ENCODE data around the gene FGFR2.

Gene FGFR2

DNA sequence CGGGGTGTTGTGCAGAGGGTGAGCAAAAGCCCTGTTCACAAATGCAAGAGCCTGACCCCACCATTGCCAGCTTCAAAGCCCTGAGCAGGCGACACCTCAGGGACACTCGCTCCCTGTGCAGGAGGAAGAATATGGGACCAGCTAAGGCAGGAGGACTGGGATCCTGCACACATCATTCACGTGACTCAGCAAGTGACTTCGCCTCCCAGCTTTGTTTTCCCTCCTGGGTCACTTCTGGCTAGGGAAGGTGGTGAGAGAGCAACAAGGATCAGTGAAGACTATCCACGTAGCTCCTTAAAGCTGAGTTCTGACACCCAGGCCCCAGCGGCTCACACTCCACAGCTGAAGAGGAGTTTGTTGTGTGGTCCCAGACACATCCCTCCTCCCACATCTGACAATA lies 164.3 kb downstream of the FGFR2 start:
- Mint-ChIP-seq H3K27ac (no peak overlapping the region), H3K4me3 (peak overlapping the region; percentile 26), H3K27me3 (ENCODE audit: low read depth, poor library complexity) (peaks cover 7% of the 10 kb centered on the region), H3K36me3 (ENCODE audit: low read depth) (no peaks in the 10 kb centered on the region), H3K9me3 (no peaks in the 10 kb centered on the region), H3K4me1 (peaks cover 66% of the 10 kb centered on the region)
- no peak for DNase-seq
- TF ChIP-seq, protein P1, sequence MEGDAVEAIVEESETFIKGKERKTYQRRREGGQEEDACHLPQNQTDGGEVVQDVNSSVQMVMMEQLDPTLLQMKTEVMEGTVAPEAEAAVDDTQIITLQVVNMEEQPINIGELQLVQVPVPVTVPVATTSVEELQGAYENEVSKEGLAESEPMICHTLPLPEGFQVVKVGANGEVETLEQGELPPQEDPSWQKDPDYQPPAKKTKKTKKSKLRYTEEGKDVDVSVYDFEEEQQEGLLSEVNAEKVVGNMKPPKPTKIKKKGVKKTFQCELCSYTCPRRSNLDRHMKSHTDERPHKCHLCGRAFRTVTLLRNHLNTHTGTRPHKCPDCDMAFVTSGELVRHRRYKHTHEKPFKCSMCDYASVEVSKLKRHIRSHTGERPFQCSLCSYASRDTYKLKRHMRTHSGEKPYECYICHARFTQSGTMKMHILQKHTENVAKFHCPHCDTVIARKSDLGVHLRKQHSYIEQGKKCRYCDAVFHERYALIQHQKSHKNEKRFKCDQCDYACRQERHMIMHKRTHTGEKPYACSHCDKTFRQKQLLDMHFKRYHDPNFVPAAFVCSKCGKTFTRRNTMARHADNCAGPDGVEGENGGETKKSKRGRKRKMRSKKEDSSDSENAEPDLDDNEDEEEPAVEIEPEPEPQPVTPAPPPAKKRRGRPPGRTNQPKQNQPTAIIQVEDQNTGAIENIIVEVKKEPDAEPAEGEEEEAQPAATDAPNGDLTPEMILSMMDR (IDR thresholded peaks at IDR 0.05) = no peak

DNA sequence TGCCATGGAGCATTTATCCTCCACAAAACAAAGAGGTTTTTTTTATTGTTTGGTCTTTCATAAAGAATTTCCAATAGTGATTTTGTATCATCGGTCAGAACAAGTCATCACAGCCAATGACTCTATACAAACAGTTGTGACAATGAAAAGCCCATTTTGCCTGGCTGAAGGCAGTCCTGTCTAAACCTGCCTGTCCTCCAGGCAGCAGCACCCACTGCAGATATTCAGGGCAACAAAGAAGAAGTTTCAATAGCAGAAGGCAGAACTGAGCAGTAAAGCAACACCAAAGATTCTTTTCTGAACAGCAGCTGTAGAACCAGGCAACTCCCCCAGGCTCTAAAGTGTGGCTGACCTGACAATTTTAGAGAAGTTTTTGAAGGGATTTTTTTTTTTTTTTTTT lies 169.4 kb downstream of the FGFR2 start:
- Mint-ChIP-seq H3K9me3 (no peaks in the 10 kb centered on the region), H3K4me3 (no peak overlapping the region), H3K36me3 (ENCODE audit: low read depth) (no peaks in the 10 kb centered on the region), H3K4me1 (peaks cover 40% of the 10 kb centered on the region), H3K27me3 (ENCODE audit: low read depth, poor library complexity) (peaks cover 14% of the 10 kb centered on the region), H3K27ac (no peak overlapping the region)
- no peak for DNase-seq
- TF ChIP-seq, protein P1 (IDR thresholded peaks at IDR 0.05) = no peak

Measured in nephron progenitor cell (in vitro differentiated cells).